Fibroblast of mammary gland (primary cell): ENCODE results near the gene HOXA13.

ENCODE experiments used
- DNase-seq: peaks from one replicate; pipeline ENCODE4 v3.0.0-alpha.2; 2010; ENCODE audit warnings: low read depth
- H3K4me3 ChIP-seq: 2 replicates; pipeline ENCODE4 v1.5.1; 2011; ENCODE audit warnings: low read depth, mild to moderate bottlenecking, low read length, moderate library complexity; ENCODE audit not compliant: control insufficient read depth
- CTCF ChIP-seq: conservative IDR thresholded peaks from 2 replicates; pipeline ENCODE4 v1.5.1; 2011; ENCODE audit warnings: low read depth, low read length, inconsistent platforms; ENCODE audit not compliant: control insufficient read depth, insufficient read depth

Gene HOXA13

GRCh38 chr7:27179503-27180430 lies 20.1 kb downstream of the HOXA13 start:
- peak; percentile 75 for TF ChIP-seq CTCF
- H3K4me3 ChIP-seq = peak overlapping the region; percentile 29
- DNase-seq = peak; percentile 69

GRCh38 chr7:27179030-27179429 lies 20.9 kb downstream of the HOXA13 start:
- TF ChIP-seq CTCF = no peak
- no peak overlapping the region for H3K4me3 ChIP-seq
- no peak for DNase-seq

- H3K4me3 ChIP-seq = no peak overlapping the region
- no peak for DNase-seq
- no peak for TF ChIP-seq CTCF
These were observed 21.5 kb downstream of the HOXA13 start for GRCh38 chr7:27178366-27178765.

GRCh38 chr7:27177795-27178320 lies 22.0 kb downstream of the HOXA13 start:
- no peak for DNase-seq
- no peak for TF ChIP-seq CTCF
- H3K4me3 ChIP-seq = no peak overlapping the region

GRCh38 chr7:27176962-27177794 lies 22.7 kb downstream of the HOXA13 start:
- no peak for TF ChIP-seq CTCF
- DNase-seq = no peak
- no peak overlapping the region for H3K4me3 ChIP-seq

- no peak overlapping the region for H3K4me3 ChIP-seq
- DNase-seq = no peak
- no peak for TF ChIP-seq CTCF
These were observed 23.4 kb downstream of the HOXA13 start for GRCh38 chr7:27176524-27176845.
